Measurements from ENCODE around the gene IL1RAPL2.

DNA sequence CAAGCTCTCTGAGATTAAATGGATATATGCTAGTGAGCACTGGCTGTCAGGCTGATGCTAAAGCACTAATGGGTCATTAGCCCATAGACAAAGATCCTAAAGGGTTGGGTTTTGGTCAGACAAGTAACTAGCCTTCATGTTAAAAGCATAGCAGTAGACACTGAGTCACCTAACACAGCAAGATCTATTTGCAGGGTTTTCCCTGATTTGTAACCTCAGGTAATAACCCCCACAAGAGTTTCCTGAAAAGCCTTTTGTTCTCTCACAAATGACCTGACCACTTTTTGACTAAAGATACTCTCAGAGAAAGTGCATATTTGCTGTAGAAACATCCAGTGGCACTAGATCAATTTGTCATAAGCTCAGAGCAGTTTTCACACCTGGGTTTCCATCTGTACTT lies 905.6 kb downstream of the IL1RAPL2 start:
- no peak for TF ChIP-seq BHLHE40 (IDR thresholded peaks at IDR 0.05; ENCODE audit: borderline replicate concordance)
- no peak for TF ChIP-seq L3MBTL2 (conservative IDR thresholded peaks at IDR 0.05)
- TF ChIP-seq NFRKB (IDR thresholded peaks at IDR 0.05): no peak
- TF ChIP-seq ELF4 (IDR thresholded peaks at IDR 0.05): no peak
- no peak for TF ChIP-seq SP1 (IDR thresholded peaks at IDR 0.05)
- no peak for TF ChIP-seq FOXK2 (IDR thresholded peaks at IDR 0.05)
- no peak for TF ChIP-seq ZNF384 (IDR thresholded peaks at IDR 0.05)
- TF ChIP-seq FOXM1 (IDR thresholded peaks at IDR 0.05; ENCODE audit: borderline replicate concordance): no peak
- TF ChIP-seq, protein P1, sequence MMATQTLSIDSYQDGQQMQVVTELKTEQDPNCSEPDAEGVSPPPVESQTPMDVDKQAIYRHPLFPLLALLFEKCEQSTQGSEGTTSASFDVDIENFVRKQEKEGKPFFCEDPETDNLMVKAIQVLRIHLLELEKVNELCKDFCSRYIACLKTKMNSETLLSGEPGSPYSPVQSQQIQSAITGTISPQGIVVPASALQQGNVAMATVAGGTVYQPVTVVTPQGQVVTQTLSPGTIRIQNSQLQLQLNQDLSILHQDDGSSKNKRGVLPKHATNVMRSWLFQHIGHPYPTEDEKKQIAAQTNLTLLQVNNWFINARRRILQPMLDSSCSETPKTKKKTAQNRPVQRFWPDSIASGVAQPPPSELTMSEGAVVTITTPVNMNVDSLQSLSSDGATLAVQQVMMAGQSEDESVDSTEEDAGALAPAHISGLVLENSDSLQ (IDR thresholded peaks at IDR 0.05): no peak
- TF ChIP-seq ARNT (IDR thresholded peaks at IDR 0.05): no peak
